PFSK-1 (cell line): ENCODE results near the gene CEP295NL.

Experiments
- FOXP2 ChIP-seq: optimal IDR thresholded peaks from 2 replicates; pipeline ENCODE3; 2011; ENCODE audit warnings: borderline replicate concordance, control low read depth, inconsistent platforms; ENCODE audit not compliant: insufficient read depth; ENCODE audit errors: extremely low read length, extremely low read depth
- POLR2AphosphoS5 ChIP-seq: IDR thresholded peaks from 2 replicates; pipeline ENCODE4 v1.6.1; 2012; ENCODE audit warnings: low read depth, mild to moderate bottlenecking, control low read depth, low read length, moderate library complexity
- REST ChIP-seq, 2 experiments: IDR thresholded peaks; 2 replicates each; pipeline versions ENCODE4 v1.6.1 to v1.8.0; 2011 to 2012; ENCODE audit warnings: low read depth in 2 of 2, low read length in 2 of 2, control low read depth in 1 of 2, inconsistent platforms in 1 of 2, mild to moderate bottlenecking in 1 of 2, moderate library complexity in 1 of 2; ENCODE audit not compliant: insufficient read depth in 1 of 2
- SIN3A ChIP-seq: IDR thresholded peaks from 2 replicates; pipeline ENCODE4 v1.6.1; 2012; ENCODE audit warnings: mild to moderate bottlenecking, low read length, moderate library complexity, borderline replicate concordance; ENCODE audit not compliant: insufficient read depth
- TAF1 ChIP-seq: IDR thresholded peaks from 2 replicates; pipeline ENCODE4 v1.6.1; 2012; ENCODE audit warnings: low read length, control low read depth, borderline replicate concordance; ENCODE audit not compliant: insufficient read depth

DNA sequence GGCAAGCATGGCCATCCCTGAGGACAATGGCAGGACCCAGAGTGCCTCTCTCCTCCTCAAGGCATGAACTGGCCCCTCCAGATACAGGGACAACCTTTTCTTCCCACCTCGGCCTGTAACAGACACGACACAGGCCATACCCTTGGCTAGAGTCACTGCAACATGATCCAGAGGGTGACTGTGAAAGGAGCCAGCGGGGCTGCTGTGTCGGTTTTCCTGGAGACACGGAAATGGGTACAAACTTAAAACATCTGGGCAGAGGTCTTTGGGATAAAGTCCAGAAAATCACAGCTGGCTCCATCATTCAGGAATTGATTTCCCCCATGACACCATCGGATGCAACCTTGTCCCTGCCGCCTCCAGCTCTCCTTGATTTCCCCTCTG lies 5.3 kb downstream of the CEP295NL start:
- TF ChIP-seq FOXP2, result no peak
- TF ChIP-seq REST (IDR thresholded peaks at IDR 0.05; ENCODE audit: insufficient read depth in 1 of 2, low read depth in 2 of 2, low read length in 2 of 2), result no peak
- no peak for TF ChIP-seq POLR2AphosphoS5
- TF ChIP-seq TAF1, result no peak
- TF ChIP-seq SIN3A, result no peak
